ENCODE results near the gene KLHL4.
"Not testable (repeated sequence)": the region's sequence is repeated elsewhere in the genome, so short reads cannot be mapped to it uniquely, and the experiment has no call there.

KLHL4 gene

DNA sequence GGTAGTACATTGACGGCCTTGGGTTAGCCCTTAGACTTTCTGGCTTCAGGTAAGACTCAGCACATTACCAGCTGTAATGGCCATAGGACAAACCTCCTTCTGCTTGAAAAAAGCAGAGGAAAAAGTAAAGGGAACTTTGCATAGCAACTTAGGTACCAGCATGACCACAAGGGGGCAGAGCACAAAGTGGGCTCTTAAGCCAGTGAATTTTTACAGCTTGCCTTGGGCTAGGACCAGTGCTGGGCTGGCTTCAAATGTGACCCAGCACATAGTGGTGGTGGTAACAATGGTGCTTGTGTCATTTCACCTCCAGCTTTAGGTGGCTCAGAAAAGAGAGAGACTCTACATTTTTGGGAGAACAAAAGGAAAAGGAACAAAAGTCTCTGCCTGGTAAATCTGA, 66.1 kb downstream of the KLHL4 start:
- no peaks in the 10 kb centered on the region for H3K27me3 Mint-ChIP-seq
- no peaks in the 10 kb centered on the region for H3K4me1 Mint-ChIP-seq
- DNase-seq (no peak), ATAC-seq (no peak)
- no peak overlapping the region for H3K4me3 Mint-ChIP-seq
- no peak overlapping the region for H3K27ac Mint-ChIP-seq
- H3K9me3 Mint-ChIP-seq: peaks cover 0 to 8% of the 10 kb centered on the region in 2 donors

DNA sequence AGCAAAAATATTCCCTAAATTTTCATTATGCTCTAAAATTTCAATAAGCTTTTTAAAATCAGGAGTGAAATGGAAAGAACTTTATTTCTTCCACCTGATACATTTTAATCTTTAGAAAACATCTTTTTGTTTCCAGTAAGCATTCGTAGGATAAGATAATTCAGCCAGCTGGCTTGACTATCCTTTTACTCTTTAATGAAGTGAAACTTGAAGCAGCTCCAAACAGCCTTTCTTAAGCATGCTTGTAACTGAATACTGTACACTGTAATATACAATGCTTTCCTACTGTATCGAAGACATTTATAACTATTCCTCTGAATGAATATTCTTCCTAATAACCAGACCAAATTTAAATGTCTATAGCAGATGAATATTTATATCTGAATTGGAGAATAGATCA, 98.8 kb downstream of the KLHL4 start:
- no peak for ATAC-seq
- DNase-seq: no peak
- no peak overlapping the region for H3K4me3 Mint-ChIP-seq

DNA sequence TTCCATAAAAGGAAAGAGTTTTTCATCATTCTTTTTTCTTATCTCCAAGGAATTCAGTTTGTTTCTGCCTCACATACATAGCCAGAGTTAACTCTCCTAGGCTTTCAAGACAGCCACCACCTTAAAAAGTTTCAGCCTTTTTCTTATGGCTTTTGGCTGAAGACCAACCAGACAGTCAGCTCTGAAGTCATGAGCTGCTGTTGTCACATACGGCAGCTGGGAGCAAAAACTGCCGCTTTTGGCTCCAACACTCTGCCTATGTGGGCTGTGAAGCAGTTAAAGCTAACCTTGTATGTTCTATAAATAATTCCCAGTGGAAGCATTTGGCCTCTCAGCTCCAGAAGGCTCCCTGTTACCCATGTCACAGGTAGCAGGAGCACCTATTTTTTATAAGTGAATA, 104.1 kb downstream of the KLHL4 start:
- no peaks in the 10 kb centered on the region for H3K4me1 Mint-ChIP-seq
- no peaks in the 10 kb centered on the region for H3K9me3 Mint-ChIP-seq
- DNase-seq (no peak), ATAC-seq (no peak)
- H3K27ac Mint-ChIP-seq: no peak overlapping the region
- no peak overlapping the region for H3K4me3 Mint-ChIP-seq
- H3K27me3 Mint-ChIP-seq: no peaks in the 10 kb centered on the region

More for the DNA sequence above, 98.8 kb downstream of the KLHL4 start:
- no peaks in the 10 kb centered on the region for H3K9me3 Mint-ChIP-seq
- no peak overlapping the region for H3K27ac Mint-ChIP-seq
- no peaks in the 10 kb centered on the region for H3K27me3 Mint-ChIP-seq
- H3K4me1 Mint-ChIP-seq: no peaks in the 10 kb centered on the region

DNA sequence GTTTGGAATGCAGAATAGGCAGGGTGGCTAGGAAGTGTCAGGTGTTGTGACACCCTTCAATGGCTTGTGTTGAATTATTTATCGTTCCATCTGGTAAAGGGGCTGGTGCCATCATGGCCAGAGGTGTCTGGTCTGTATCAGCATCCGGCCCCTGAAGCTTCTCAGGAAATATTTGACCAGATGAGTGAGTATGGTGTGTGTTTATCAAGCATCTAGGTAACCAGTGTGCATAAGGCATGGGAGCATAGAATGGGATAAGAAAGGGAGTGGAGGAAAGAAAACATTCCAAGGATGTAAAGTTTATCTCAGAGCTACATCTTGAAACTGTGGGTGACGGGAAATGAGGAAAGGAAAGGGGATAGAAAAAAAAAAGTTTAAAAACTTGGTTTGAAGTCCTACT, 109.4 kb downstream of the KLHL4 start:
- ATAC-seq (no peak), DNase-seq (no peak)
- Mint-ChIP-seq H3K9me3 (no peaks in the 10 kb centered on the region), H3K27me3 (no peaks in the 10 kb centered on the region), H3K4me3 (no peak overlapping the region), H3K4me1 (no peaks in the 10 kb centered on the region), H3K27ac (no peak overlapping the region)

DNA sequence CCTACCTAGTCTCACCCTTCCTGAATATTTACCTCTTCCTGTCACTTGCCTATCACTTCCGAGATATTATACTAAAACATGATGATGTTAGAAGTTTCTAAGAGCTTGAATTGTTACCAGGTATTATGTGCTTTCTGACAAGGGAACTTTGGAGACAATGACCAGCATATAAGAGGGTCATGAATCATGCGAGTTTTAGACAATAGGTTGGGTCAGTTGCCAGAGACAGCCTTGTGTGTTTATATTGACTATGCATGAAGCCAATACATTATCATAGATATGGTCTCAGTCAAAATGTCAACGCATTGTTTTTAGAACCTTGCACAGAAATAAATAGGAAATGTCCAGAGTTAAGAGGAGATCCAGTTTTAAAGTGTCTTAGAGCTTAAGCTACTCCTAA, 116.8 kb downstream of the KLHL4 start:
- Mint-ChIP-seq H3K27ac (no peak overlapping the region), H3K4me1 (no peaks in the 10 kb centered on the region), H3K9me3 (no peaks in the 10 kb centered on the region), H3K27me3 (no peaks in the 10 kb centered on the region), H3K4me3 (no peak overlapping the region)
- DNase-seq (no peak), ATAC-seq (no peak)

DNA sequence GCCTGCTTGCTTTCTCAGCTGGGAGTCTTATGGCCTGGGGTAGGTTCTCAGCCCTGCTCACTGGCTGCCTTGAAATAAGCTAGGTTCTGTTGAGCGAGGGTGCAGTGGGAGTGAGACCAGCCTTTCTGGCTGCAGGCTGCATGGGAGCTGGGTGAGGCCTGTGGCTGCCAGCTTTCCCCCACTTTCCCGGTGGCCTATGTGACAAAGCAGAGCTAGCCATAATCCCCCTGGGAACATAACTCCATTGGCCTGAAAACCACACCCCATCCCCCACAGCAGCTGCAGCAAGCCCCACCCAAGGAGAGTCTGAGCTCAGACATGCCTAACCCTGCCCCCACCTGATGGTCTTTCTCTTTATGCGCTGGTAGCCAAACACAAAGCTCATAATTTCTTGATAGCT, 118.9 kb downstream of the KLHL4 start:
- no peaks in the 10 kb centered on the region for H3K4me1 Mint-ChIP-seq
- H3K27me3 Mint-ChIP-seq: no peaks in the 10 kb centered on the region
- no peak overlapping the region for H3K27ac Mint-ChIP-seq
- no peak overlapping the region for H3K4me3 Mint-ChIP-seq
- no peaks in the 10 kb centered on the region for H3K9me3 Mint-ChIP-seq
- DNase-seq: no peak
- no peak for ATAC-seq

DNA sequence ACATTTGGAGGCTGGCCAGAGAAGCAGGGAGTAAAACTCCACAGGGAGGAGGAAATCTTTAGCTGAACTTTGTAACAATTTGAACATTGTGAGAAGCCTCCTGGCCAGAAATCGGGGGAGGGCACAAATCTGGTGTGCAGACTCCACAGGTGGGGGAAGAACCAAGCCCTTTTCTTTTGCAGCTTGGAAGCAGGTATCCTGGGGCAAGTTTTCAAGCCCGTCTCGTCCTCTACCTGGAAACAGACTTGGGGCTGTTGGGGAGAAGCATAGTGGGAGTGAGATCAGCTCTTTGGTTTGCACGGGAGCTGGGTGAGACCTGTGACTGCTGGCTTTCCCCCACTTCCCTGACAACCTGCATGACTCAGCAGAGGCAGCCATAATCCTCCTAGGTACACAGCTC, 123.8 kb downstream of the KLHL4 start:
- not testable (repeated sequence) for ATAC-seq, H3K27ac Mint-ChIP-seq, H3K4me1 Mint-ChIP-seq, H3K27me3 Mint-ChIP-seq, DNase-seq, H3K4me3 Mint-ChIP-seq
- peaks cover 0 to 11% of the 10 kb centered on the region in 2 donors for H3K9me3 Mint-ChIP-seq

DNA sequence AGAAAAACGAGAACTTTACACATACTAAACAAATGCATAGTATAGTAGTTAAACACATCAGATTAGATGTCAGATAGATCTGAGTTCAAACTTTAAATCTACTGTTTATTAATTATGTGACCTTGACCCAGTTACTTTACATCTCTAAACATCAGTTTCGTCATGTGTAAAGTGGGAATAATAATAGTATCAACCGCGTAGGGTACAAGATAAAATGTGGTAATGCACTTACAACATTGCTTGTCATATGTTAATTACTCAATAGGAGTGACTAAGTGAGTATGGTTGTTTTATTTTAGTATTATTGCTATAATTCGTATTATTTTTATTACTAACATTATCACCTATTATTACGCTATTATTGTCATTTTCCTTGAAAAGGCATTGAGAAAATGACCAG, 144.2 kb downstream of the KLHL4 start:
- DNase-seq (no peak), ATAC-seq (no peak)
- Mint-ChIP-seq H3K9me3 (no peaks in the 10 kb centered on the region), H3K27ac (no peak overlapping the region), H3K27me3 (no peaks in the 10 kb centered on the region), H3K4me1 (no peaks in the 10 kb centered on the region), H3K4me3 (no peak overlapping the region)

DNA sequence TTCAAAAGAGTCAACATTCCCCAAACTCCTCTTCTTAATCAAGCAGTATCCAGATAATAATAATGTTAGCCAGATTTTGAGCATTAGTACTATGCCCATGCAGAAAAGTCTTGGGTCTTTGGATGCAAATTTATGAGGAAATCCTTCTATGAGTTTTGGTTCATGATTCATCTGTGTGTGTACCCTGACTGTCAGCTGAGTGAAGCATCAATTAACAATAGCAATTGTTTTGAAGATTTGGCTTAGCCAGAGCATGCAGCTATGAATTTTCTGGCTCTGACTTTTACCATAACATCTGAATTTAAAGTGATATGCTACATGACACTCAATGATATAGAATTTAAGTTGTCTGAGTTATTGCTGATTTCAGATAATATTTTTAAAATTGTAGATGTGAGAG, 145.8 kb downstream of the KLHL4 start:
- no peaks in the 10 kb centered on the region for H3K9me3 Mint-ChIP-seq
- DNase-seq: no peak
- H3K27ac Mint-ChIP-seq: no peak overlapping the region

DNA sequence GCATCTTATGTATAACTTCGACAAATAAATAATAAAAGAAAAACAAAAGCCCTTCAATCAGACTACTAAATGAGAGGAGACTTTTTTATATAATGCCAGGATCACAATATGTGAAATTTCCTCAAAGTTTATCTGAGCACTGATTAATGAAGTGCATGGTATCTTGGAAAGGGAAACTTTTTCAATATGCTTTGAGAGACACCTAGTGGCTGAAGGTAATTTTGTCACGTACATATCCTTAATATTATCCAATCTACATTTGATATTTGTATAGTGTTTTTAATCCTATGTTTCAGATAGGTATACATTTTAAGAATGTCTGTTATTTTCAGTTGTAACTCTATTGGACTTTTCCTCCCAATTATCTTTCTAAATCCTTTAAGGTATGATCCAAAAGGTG, 146.8 kb downstream of the KLHL4 start:
- no peaks in the 10 kb centered on the region for H3K4me1 Mint-ChIP-seq
- no peaks in the 10 kb centered on the region for H3K27me3 Mint-ChIP-seq
- no peak overlapping the region for H3K4me3 Mint-ChIP-seq
- no peak overlapping the region for H3K27ac Mint-ChIP-seq
- ATAC-seq (no peak), DNase-seq (no peak)
- H3K9me3 Mint-ChIP-seq: no peaks in the 10 kb centered on the region

More for the DNA sequence above, 145.8 kb downstream of the KLHL4 start:
- no peaks in the 10 kb centered on the region for H3K27me3 Mint-ChIP-seq
- H3K4me1 Mint-ChIP-seq: no peaks in the 10 kb centered on the region
- H3K4me3 Mint-ChIP-seq: no peak overlapping the region
- ATAC-seq: no peak

DNA sequence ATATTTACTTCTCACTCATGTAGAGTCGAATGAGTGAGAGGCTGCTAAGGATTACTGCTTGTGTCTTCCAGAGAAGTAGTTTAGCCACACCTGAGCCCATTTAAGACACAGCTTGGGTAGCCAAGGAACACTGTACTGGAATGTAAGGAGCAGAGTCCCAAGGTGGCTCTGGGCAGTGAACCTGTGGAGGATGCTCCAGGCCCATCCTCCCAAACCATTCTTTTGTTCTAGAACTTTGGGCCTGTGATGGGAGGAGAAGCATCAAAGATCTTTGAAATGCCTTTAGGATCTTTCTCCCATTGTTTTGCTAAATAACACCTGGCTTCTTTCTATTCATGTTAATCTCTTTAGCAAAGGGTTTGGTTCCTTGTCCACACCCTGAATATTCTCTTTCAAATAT, 162.2 kb downstream of the KLHL4 start:
- no peak overlapping the region for H3K27ac Mint-ChIP-seq
- H3K9me3 Mint-ChIP-seq: peaks cover 0 to 5% of the 10 kb centered on the region in 2 donors
- no peak for ATAC-seq

DNA sequence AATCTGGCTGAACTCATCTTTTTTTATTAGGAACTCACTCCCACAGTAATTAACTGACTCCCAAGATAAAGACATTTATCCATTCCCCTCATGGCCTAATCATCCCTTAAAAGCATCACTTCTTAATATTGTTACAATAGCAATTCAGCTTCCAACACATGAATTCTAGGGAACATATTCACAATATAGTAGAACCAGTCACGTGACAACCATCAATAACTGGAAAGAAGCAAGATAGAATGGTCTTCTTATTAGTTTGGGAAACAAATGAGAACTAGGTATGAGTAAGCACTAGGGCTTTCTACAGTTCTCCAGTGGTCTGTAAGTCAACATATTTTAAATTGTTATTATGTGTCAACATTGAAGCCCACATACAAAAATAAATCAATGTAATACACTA, 170.1 kb downstream of the KLHL4 start:
- Mint-ChIP-seq H3K27ac (no peak overlapping the region), H3K9me3 (peaks cover 0 to 18% of the 10 kb centered on the region in 2 donors), H3K4me3 (no peak overlapping the region), H3K4me1 (no peaks in the 10 kb centered on the region), H3K27me3 (no peaks in the 10 kb centered on the region)
- no peak for ATAC-seq
- no peak for DNase-seq

More for the DNA sequence above, 162.2 kb downstream of the KLHL4 start:
- Mint-ChIP-seq H3K27me3 (no peaks in the 10 kb centered on the region), H3K4me1 (no peaks in the 10 kb centered on the region), H3K4me3 (no peak overlapping the region)
- no peak for DNase-seq

DNA sequence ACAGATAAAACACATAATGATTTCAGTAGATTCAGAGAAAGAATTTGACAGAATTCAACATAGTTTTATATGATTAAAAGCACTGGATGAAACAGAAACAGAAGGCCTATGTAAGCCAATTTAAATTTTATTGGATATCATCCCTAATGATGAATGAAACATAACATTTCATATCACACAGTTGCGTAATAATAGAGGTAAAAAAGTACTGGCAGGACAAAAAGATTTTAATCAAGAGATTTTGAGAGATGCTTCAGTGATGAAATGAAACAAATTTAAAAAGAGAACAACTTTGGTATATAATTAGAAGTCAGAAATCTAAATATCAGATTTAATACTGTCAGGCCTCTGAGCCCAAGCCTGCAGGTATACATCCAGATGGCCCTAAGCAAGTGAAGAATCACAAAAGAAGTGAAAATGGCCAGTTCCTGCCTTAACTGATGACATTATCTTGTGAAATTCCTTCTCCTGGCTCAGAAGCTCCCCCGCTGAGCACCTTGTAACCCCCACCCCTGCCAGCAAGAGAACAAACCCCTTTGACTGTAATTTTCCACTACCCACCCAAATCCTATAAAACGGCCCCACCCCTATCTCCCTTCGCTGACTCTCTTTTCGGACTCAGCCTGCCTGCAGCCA, 170.6 kb downstream of the KLHL4 start:
- not testable (repeated sequence) for H3K4me1 Mint-ChIP-seq, H3K27ac Mint-ChIP-seq, DNase-seq, H3K27me3 Mint-ChIP-seq, ATAC-seq, H3K4me3 Mint-ChIP-seq
- peaks cover 0 to 13% of the 10 kb centered on the region in 2 donors for H3K9me3 Mint-ChIP-seq

DNA sequence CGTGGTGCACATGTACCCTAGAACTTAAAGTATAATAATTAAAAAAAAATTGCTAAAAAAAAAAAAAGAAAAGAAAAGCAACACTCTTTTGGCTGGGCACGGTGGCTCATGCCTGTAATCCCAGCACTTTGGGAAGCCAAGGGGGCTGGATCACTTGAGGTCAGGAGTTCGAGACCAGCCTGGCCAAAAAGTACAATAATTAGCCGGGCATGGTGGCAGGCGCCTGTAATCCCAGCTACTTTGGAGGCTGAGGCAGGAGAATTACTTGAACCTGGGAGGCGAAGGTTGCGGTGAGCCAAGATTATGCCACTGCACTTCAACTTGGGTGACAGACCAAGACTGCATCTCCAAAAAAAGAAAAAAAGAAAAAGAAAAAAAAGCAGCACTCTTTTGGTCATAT, 171.6 kb downstream of the KLHL4 start:
- not testable (repeated sequence) for H3K27me3 Mint-ChIP-seq, DNase-seq, H3K4me3 Mint-ChIP-seq, H3K27ac Mint-ChIP-seq, ATAC-seq, H3K4me1 Mint-ChIP-seq
- H3K9me3 Mint-ChIP-seq: peaks cover 0 to 13% of the 10 kb centered on the region in 2 donors

DNA sequence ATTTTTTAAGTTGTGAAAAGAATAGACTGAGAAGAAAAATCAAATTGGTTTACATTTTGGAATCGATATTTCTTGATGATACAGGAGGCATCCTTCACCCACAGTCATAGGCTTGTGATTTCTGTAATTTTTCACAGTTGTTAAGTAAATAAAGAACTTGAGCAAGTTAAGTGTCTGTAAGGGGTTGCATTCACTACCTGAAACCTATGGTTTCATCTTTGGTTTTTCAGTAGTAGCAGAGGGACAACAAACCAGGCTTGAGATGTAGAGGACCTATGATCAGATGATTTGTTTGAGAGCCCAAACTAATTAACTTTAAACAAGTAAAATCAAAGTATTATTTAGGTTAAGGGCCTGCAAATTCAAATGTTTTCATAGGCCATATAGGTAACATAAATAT, 175.6 kb downstream of the KLHL4 start:
- Mint-ChIP-seq H3K27ac (no peak overlapping the region), H3K9me3 (peaks cover 0 to 7% of the 10 kb centered on the region in 2 donors), H3K27me3 (no peaks in the 10 kb centered on the region), H3K4me1 (no peaks in the 10 kb centered on the region), H3K4me3 (no peak overlapping the region)
- ATAC-seq (no peak), DNase-seq (no peak)

DNA sequence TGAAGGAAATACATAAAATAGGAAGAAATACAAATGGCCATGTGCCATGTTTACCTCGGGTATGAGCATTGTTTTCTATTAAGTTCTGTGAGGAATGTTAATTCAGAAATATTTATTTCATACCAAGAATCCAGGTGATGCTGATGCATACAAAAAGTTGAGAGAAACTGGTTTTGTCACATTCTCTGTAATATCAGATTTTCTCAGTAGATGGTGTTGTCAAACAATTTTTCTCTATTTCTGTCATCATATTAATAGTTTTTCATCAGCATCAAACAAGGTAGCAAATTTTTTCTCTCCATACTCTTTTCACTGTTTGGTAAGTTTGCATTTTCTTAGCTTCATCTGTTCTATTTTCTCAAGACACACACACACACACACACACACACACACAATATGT, 179.8 kb downstream of the KLHL4 start:
- H3K9me3 Mint-ChIP-seq: no peaks in the 10 kb centered on the region
- DNase-seq: no peak
- no peak overlapping the region for H3K4me3 Mint-ChIP-seq
- no peaks in the 10 kb centered on the region for H3K4me1 Mint-ChIP-seq
- H3K27ac Mint-ChIP-seq: no peak overlapping the region
- ATAC-seq: no peak
- H3K27me3 Mint-ChIP-seq: no peaks in the 10 kb centered on the region

DNA sequence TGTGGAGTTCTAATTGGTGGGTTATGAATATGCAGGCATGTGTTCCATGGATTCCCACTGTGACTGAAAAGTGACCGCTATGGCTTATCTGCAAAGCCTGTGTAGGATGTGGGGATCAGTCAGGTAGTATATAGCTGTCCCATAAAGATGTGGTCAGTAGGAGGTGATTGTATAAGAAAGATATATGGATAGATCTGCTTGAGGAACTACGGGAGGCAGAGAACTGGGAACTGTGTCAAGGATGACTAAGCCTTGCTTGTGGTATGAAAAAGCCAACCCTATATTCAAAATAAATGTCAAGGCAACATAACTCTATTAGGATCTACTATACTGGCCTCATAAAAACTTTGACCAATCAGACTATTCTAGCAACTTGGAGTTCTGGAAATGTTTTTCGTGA, 185.2 kb downstream of the KLHL4 start:
- peaks cover 0 to 9% of the 10 kb centered on the region in 2 donors for H3K9me3 Mint-ChIP-seq
- no peak overlapping the region for H3K27ac Mint-ChIP-seq
- no peak for DNase-seq
- no peaks in the 10 kb centered on the region for H3K27me3 Mint-ChIP-seq
- ATAC-seq: no peak
- no peaks in the 10 kb centered on the region for H3K4me1 Mint-ChIP-seq
- H3K4me3 Mint-ChIP-seq: no peak overlapping the region

Data from stimulated activated naive CD8-positive, alpha-beta T cell treated with anti-CD3 and anti-CD28 coated beads, Interleukin-15, amount 100 ng/mL, for 72 hours (primary cell).